Breast epithelium (tissue), 4 donors: Measurements from ENCODE around the gene PDX1. TPM values are rescaled to one million over a fixed set of nuclear protein-coding genes. Genes with fewer than 3 reads are reported as not detected.

ENCODE experiments used
- DNase-seq, 2 donors: peaks; one replicate each; pipeline ENCODE4 v3.0.0-alpha.2; 2019; ENCODE audit warnings: low spot score in 2 of 2
- H3K27ac ChIP-seq, 2 donors: fragments of 200-600 bp; sonication (generic) in 1 of 2; one replicate each; pipeline ENCODE4 v1.5.1; 2016 to 2019; ENCODE audit warnings: mild to moderate bottlenecking in 1 of 2
- H3K27me3 ChIP-seq, 2 donors: fragments of 200-600 bp; sonication (generic) in 1 of 2; one replicate each; pipeline versions ENCODE4 v1.5.1 to v1.6.0; 2017 to 2019; ENCODE audit warnings: control low read depth in 1 of 2, mild to moderate bottlenecking in 1 of 2
- H3K36me3 ChIP-seq: fragments of 200-600 bp; one replicate; pipeline ENCODE4 v1.5.1; 2019
- H3K4me1 ChIP-seq, 2 donors: fragments of 200-600 bp; sonication (generic); one replicate each; pipeline ENCODE4 v1.5.1; 2016 to 2019; ENCODE audit warnings: control low read depth in 1 of 2
- H3K4me3 ChIP-seq, 3 donors: fragments of 200-600 bp; sonication (generic); 1 replicate in 2 of 3; 2 replicates in 1 of 3; pipeline ENCODE4 v1.5.1; 2016 to 2019; ENCODE audit warnings: mild to moderate bottlenecking in 3 of 3, moderate library complexity in 2 of 3
- H3K9me3 ChIP-seq, 2 donors: fragments of 200-600 bp; sonication (generic) in 1 of 2; one replicate each; pipeline ENCODE4 v1.5.1; 2016 to 2019; ENCODE audit warnings: control low read depth in 1 of 2
- POLR2A ChIP-seq: fragments of 450-650 bp; IDR thresholded peaks from one replicate; pipeline ENCODE4 v1.6.1; 2016; ENCODE audit warnings: antibody characterized with exemption, mild to moderate bottlenecking, moderate library complexity
- POLR2AphosphoS5 ChIP-seq, 3 donors: sonication (generic); formaldehyde crosslinking; IDR thresholded peaks; one replicate each; pipeline ENCODE4 v1.6.1; 2017; ENCODE audit warnings: antibody characterized with exemption in 3 of 3
- intact Hi-C: fragments of 100-400 bp; cut with DNase I; formaldehyde crosslinking; loops from one replicate; pipeline ENCODE4 v1.15.1; 2023; ENCODE audit warnings: low total_unique reads
- total RNA-seq, 3 donors: library from RNA; depleted of rRNA; stranded (reverse); fragments of >200 nt; gene quantifications; one replicate each; pipeline ENCODE4 v1.1.0, GENCODE V29; 2016
- TF ChIP-seq, protein P1 (sequence below), 3 donors: fragments of 450-650 bp; IDR thresholded peaks; one replicate each; pipeline ENCODE4 v1.5.1; 2016 to 2017; ENCODE audit warnings: antibody characterized with exemption in 3 of 3, mild to moderate bottlenecking in 3 of 3, moderate library complexity in 3 of 3

Gene PDX1
- total RNA-seq, 3 donors from 2014 or later = not detected

DNA sequence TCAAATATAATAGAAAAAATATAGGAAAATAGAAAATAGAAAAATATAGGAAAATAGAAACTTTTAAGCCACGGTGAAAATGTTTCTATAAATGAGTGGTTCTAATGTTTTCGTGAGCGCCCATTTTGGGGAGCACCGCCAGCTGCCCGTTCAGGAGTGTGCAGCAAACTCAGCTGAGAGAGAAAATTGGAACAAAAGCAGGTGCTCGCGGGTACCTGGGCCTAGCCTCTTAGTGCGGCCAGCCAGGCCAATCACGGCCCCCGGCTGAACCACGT is 204 bp upstream of the PDX1 start:
- Histone ChIP-seq H3K27ac (no peak overlapping the region), H3K4me1 (no peaks in the 10 kb centered on the region), H3K36me3 (no peaks in the 10 kb centered on the region), H3K27me3 (peaks cover 6 to 96% of the 10 kb centered on the region in 2 donors), H3K4me3 (peak overlapping the region; percentile 22 to 61 (median 42)), H3K9me3 (no peaks in the 10 kb centered on the region)
- intact Hi-C loops = no loop called here
- DNase-seq = no peak
- TF ChIP-seq POLR2AphosphoS5 (IDR thresholded peaks at IDR 0.05) (no peak), POLR2A (no peak)
- TF ChIP-seq, protein P1, sequence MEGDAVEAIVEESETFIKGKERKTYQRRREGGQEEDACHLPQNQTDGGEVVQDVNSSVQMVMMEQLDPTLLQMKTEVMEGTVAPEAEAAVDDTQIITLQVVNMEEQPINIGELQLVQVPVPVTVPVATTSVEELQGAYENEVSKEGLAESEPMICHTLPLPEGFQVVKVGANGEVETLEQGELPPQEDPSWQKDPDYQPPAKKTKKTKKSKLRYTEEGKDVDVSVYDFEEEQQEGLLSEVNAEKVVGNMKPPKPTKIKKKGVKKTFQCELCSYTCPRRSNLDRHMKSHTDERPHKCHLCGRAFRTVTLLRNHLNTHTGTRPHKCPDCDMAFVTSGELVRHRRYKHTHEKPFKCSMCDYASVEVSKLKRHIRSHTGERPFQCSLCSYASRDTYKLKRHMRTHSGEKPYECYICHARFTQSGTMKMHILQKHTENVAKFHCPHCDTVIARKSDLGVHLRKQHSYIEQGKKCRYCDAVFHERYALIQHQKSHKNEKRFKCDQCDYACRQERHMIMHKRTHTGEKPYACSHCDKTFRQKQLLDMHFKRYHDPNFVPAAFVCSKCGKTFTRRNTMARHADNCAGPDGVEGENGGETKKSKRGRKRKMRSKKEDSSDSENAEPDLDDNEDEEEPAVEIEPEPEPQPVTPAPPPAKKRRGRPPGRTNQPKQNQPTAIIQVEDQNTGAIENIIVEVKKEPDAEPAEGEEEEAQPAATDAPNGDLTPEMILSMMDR (IDR thresholded peaks at IDR 0.05) = no peak

DNA sequence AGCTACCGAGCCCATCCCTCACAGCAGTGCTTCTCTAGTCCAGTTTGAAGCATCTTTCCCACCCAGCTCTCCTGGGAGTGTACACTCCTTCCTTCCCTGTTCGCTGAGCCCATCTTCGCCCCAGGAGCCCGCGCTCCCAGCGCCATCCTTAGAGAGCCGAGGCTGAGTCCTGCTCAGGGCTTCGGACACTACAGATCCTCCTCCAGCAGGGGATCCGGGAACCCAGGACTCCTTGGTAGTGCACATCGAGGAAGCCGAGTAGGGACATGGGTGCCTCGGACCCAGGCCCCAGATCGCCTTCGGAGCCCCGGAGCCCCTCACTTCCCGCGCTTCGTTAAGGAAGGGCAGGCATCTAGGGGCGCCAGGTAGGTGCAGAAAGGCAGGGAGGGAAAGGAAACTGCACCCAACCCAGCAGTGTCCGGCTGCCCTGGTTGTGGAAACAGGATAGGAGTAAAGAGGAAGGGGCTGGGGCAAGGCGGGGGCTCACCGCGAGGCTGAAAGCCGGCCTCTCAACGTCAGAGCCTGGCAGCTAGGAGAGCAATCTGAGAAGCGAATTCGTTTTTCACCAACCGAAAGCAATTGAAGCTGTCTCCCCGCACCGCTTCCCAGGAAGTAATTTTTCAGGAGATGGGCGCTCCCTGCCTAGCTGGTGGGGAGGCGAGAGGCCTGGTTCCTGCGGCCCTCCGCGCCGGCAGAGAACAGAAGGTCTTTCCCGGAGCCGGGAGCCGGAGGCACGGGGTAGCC is 1.0 kb downstream of the PDX1 start:
- Histone ChIP-seq H3K27me3 (peaks cover 6 to 100% of the 10 kb centered on the region in 2 donors), H3K4me1 (no peaks in the 10 kb centered on the region), H3K36me3 (no peaks in the 10 kb centered on the region), H3K27ac (no peak overlapping the region), H3K9me3 (no peaks in the 10 kb centered on the region), H3K4me3 (peak overlapping the region; percentile 39 to 61 (median 42))
- TF ChIP-seq, protein P1 (IDR thresholded peaks at IDR 0.05) = no peak
- TF ChIP-seq POLR2A (no peak), POLR2AphosphoS5 (IDR thresholded peaks at IDR 0.05) (no peak)
- intact Hi-C loops = loop anchor here (5.0 kb wide), 1 partner anchor 799 kb away; no protein-coding TSS in a partner anchor
- DNase-seq = no peak

DNA sequence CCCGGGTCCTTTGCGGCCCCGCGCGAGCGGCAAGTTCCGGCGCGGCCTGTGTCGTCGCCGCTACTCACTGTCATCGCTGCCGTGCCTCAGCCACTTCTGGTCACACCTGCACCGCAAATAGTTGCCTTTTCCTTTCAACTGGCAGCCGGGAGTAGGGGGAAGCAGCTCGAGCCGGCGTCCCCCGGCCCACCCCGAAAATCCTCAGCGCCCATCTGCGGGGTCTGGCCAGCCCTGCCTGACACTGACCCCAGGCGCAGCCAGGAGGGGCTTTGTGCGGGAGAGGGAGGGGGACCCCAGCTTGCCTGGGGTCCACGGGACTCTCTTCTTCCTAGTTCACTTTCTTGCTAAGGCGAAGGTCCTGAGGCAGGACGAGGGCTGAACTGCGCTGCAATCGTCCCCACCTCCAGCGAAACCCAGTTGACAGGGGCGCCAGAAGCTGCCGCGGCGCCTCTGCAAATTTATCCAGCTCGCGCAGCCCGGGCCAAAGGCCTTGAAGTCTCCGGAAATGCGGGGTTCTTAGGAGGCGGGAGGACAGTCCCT is 1.7 kb downstream of the PDX1 start:
- no peak overlapping the region for H3K27ac ChIP-seq
- no peaks in the 10 kb centered on the region for H3K9me3 ChIP-seq
- no peaks in the 10 kb centered on the region for H3K36me3 ChIP-seq
- intact Hi-C loops = loop anchor here (5.0 kb wide), 1 partner anchor 799 kb away; no protein-coding TSS in a partner anchor
- H3K27me3 ChIP-seq = peaks cover 6 to 100% of the 10 kb centered on the region in 2 donors
- no peak for DNase-seq
- no peaks in the 10 kb centered on the region for H3K4me1 ChIP-seq
- H3K4me3 ChIP-seq = peak overlapping the region; percentile 39 to 61 (median 42)
- TF ChIP-seq POLR2AphosphoS5 (IDR thresholded peaks at IDR 0.05) (no peak), POLR2A (no peak)
- TF ChIP-seq, protein P1 (IDR thresholded peaks at IDR 0.05) = no peak

DNA sequence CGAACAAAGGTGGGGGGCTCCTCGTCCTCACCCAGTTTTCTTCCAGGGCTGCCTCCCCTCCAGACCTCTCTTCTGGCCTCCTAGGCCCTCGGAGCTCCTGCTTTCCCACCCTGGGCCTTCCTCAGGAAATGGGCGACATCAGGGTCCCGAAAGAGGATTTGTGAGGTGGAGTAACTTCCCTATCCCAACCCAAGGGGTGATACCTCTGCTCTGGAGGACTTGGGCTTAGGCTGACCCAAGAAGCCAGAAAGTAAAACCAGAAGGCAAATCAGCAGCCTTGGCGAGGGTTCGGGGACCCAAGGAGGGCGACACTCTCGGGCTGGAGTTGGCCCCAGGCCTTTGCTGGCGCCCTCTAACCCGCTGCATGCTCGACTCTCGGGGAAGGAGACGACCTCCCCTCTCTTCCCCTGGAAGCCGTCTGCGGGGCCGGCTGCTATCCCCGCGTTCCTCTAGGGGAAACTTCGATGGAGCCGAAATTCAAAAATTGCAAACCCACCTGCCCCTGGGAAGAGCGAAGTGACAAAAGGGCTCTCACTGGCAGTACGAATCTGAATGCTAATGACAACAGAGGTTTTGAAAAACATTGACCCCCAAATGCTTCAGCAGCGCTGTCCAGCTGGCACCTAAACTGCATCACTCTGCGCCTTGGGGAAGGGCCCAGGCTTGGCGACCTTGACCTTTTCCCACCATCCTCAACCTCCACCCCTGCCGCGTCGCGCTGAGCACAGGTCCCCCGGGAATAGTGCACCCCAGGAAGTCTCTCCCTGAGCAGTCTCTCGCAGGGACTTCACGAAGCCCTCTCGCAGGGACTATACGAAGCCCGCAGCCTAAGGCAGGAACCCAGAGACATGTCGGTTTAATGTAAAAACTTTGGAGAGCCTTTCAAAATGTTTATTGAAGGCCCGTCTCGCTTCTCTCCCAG is 2.4 kb downstream of the PDX1 start:
- H3K36me3 ChIP-seq = no peaks in the 10 kb centered on the region
- H3K4me1 ChIP-seq = no peaks in the 10 kb centered on the region
- no peak overlapping the region for H3K27ac ChIP-seq
- intact Hi-C loops = loop anchor here (5.0 kb wide), 1 partner anchor 800 kb away; no protein-coding TSS in a partner anchor
- TF ChIP-seq POLR2A (no peak), POLR2AphosphoS5 (IDR thresholded peaks at IDR 0.05) (no peak)
- TF ChIP-seq, protein P1 (IDR thresholded peaks at IDR 0.05) = no peak
- DNase-seq = no peak
- H3K4me3 ChIP-seq = no peak overlapping the region
- H3K9me3 ChIP-seq = no peaks in the 10 kb centered on the region
- H3K27me3 ChIP-seq = peaks cover 6 to 100% of the 10 kb centered on the region in 2 donors
